GM12865 (cell line): ENCODE results near the gene CACNG4.

ENCODE experiments used
- DNase-seq: peaks from one replicate; pipeline ENCODE4 v3.0.0; 2010; ENCODE audit warnings: low read depth
- H3K4me3 ChIP-seq: 2 replicates; pipeline ENCODE4 v1.5.1; 2011; ENCODE audit warnings: mild to moderate bottlenecking, low read depth, low read length, control low read depth
- CTCF ChIP-seq: IDR thresholded peaks from 2 replicates; pipeline ENCODE4 v1.5.1; 2011; ENCODE audit warnings: low read length, control low read depth, low read depth, inconsistent platforms; ENCODE audit not compliant: insufficient read depth; ENCODE audit errors: missing control alignments

Gene CACNG4

GRCh38 chr17:66989076-66989475, 24.6 kb downstream of the CACNG4 start:
- no peak for DNase-seq
- no peak overlapping the region for H3K4me3 ChIP-seq
- TF ChIP-seq CTCF, result no peak

GRCh38 chr17:66989579-66989978, 25.1 kb downstream of the CACNG4 start:
- no peak for DNase-seq
- TF ChIP-seq CTCF, result no peak
- H3K4me3 ChIP-seq, result no peak overlapping the region

- no peak for TF ChIP-seq CTCF
- no peak for DNase-seq
Measured at GRCh38 chr17:66990047-66990446, 25.5 kb downstream of the CACNG4 start.

GRCh38 chr17:66992911-66993442, 28.5 kb downstream of the CACNG4 start:
- DNase-seq, result no peak
- TF ChIP-seq CTCF, result no peak
- no peak overlapping the region for H3K4me3 ChIP-seq

More at GRCh38 chr17:66990047-66990446, 25.5 kb downstream of the CACNG4 start:
- H3K4me3 ChIP-seq, result no peak overlapping the region

GRCh38 chr17:66994361-66994760, 29.9 kb downstream of the CACNG4 start:
- no peak overlapping the region for H3K4me3 ChIP-seq
- no peak for DNase-seq
- TF ChIP-seq CTCF, result no peak

- DNase-seq, result no peak
- H3K4me3 ChIP-seq, result no peak overlapping the region
- no peak for TF ChIP-seq CTCF
Measured at GRCh38 chr17:66994930-66995535, 30.5 kb downstream of the CACNG4 start.

GRCh38 chr17:66995944-66996343, 31.4 kb downstream of the CACNG4 start:
- no peak for TF ChIP-seq CTCF
- DNase-seq, result no peak
- no peak overlapping the region for H3K4me3 ChIP-seq
